Heart left ventricle (tissue), 16 donors: ENCODE results near the gene CEP70. TPM values are rescaled to one million over a fixed set of nuclear protein-coding genes. Genes with fewer than 3 reads are reported as not detected.

Experiments
- ATAC-seq, 4 donors: fragments of 200-7000 bp; cut with Tn5 transposase; one replicate each; pipeline ENCODE4 v1.9.1; 2020 to 2022; ENCODE audit warnings: moderate library complexity in 4 of 4, mild to moderate bottlenecking in 3 of 4, moderate number of reproducible peaks in 1 of 4
- DNase-seq, 5 donors: peaks; one replicate each; pipeline ENCODE4 v3.0.0-alpha.2; 2020
- H3K27ac ChIP-seq, 12 donors: fragments of 200-600 bp; sonication (generic) in 4 of 12; one replicate each; pipeline versions ENCODE4 v1.5.0 to v1.8.0; 2016 to 2022; ENCODE audit warnings: mild to moderate bottlenecking in 2 of 12
- H3K27me3 ChIP-seq, 9 donors: fragments of 200-600 bp; sonication (generic) in 2 of 9; one replicate each; pipeline versions ENCODE4 v1.5.1 to v1.8.0; 2016 to 2022; ENCODE audit warnings: mild to moderate bottlenecking in 3 of 9
- H3K36me3 ChIP-seq, 9 donors: fragments of 200-600 bp; sonication (generic) in 2 of 9; one replicate each; pipeline versions ENCODE4 v1.5.0 to v1.8.0; 2018 to 2022; ENCODE audit warnings: mild to moderate bottlenecking in 2 of 9
- H3K4me1 ChIP-seq, 12 donors: fragments of 200-600 bp; sonication (generic) in 4 of 12; one replicate each; pipeline versions ENCODE4 v1.5.0 to v1.8.0; 2016 to 2022; ENCODE audit warnings: mild to moderate bottlenecking in 3 of 12
- H3K4me3 ChIP-seq, 12 donors: fragments of 200-600 bp; sonication (generic) in 4 of 12; one replicate each; pipeline versions ENCODE4 v1.5.0 to v1.8.0; 2017 to 2022; ENCODE audit warnings: mild to moderate bottlenecking in 9 of 12, moderate library complexity in 4 of 12
- H3K9me3 ChIP-seq, 12 donors: fragments of 200-600 bp; sonication (generic) in 4 of 12; one replicate each; pipeline versions ENCODE4 v1.5.0 to v1.8.0; 2016 to 2022; ENCODE audit warnings: mild to moderate bottlenecking in 1 of 12
- CTCF ChIP-seq, 12 donors: fragments of 200-600 bp; sonication (generic) in 4 of 12; IDR thresholded peaks; one replicate each; pipeline versions ENCODE4 v1.5.0 to v1.8.0; 2018 to 2022; ENCODE audit warnings: antibody characterized with exemption in 12 of 12, mild to moderate bottlenecking in 5 of 12
- POLR2A ChIP-seq, 2 donors: fragments of 450-650 bp; IDR thresholded peaks; one replicate each; pipeline ENCODE4 v1.6.1; 2017; ENCODE audit warnings: antibody characterized with exemption in 2 of 2, mild to moderate bottlenecking in 2 of 2, moderate library complexity in 2 of 2
- whole genome bisulfite sequencing, 4 donors: extraction: QIAGEN DNeasy Blood & Tissue Kit in 2 of 4; methylation state at CpG; one replicate each; pipeline versions ENCODE4 v1.1.5 to v1.1.7; 2013 to 2018; 5-methylcytosine and 5-hydroxymethylcytosine counted together
- intact Hi-C, 10 donors: fragments of 100-400 bp; cut with DNase I; formaldehyde crosslinking; loops; one replicate each; pipeline versions ENCODE4 v1.11.1 to v1.14.2; 2022
- long read RNA-seq, 3 donors: library from polyadenylated mRNA; unstranded; transcript quantifications; one replicate each; pipeline ENCODE4 v2.0.0, GENCODE V29; 2020 to 2021
- polyA plus RNA-seq, 2 donors: library from polyadenylated mRNA; stranded (reverse); fragments of 200-250 nt; gene quantifications; one replicate each; pipeline ENCODE4 v1.2.3, GENCODE V29; 2013
- total RNA-seq, 9 donors: library from RNA; depleted of rRNA in 2 of 9; stranded (reverse); fragments of >200 nt in 2 of 9; fragmentation: NEBNext Ultra II Directional in 3 of 9; extraction: Animal tissue kit (Norgen Biotek cat#: 25700) in 3 of 9; gene quantifications; one replicate each; pipeline versions ENCODE4 v1.1.0 to v1.2.4, GENCODE V29; 2016 to 2023
- donor health status: ischemic (EF 13 %, LVEDD 7.1; RV severe dilation, severe dysfunction).
- donor health status: healthy with polysubstance abuse.
- donor health status: DM: no; HTN: yes; CAD: no.
- donor health status: DM: no; HTN: no; CAD: no.
- donor health status: ischemic (EF 25% LVEDD 6.9; RV normal size, moderate dysfunction).
- donor health status: ischemic (EF 25% LVEDD 5.7; RV mildly dilated, moderate dysfunction).
- donor health status: healthy.
- donor health status: DM: yes; HTN: yes; CAD: no.
- donor health status: ischemic (EF 35%, LVEDD 5.7; RV mildly dilated, moderate dysfunction).
- donor health status: nonischemic (EF 11% LVEDD 7.7; RV severe dilation, severe dysfunction).
- donor health status: DM: yes; HTN: yes; CAD: no.
- donor health status: PGD.
- donor health status: ischemic (EF 29% LVEDD 5.4; RV normal size, mild dysfunction).
- donor health status: nonischemic (EF 23%, LVEDD 6.1; RV moderate dilation, normal function).

CEP70 gene
- total RNA-seq (10 to 100 TPM; 10.1 to 29.8 (median 23.7) TPM), polyA plus RNA-seq (10 to 100 TPM; 11.0 to 16.0 TPM)
- long read RNA-seq, donor 1, transcript CEP70-211 (18 exons, 1,993 nt) = minor isoform, 5 of 36 reads
- long read RNA-seq, donor 1, transcript CEP70-201 (18 exons, 2,732 nt) = major isoform, 10 of 36 reads
- long read RNA-seq, donor 1, transcript CEP70-210 (16 exons, 2,037 nt) = minor isoform, 7 of 36 reads
- long read RNA-seq, donor 1, partial matches to known transcripts = 8 of 36 reads
- long read RNA-seq, donor 1, other reads (novel, unspliced or antisense) = 6 of 36 reads
- long read RNA-seq, donor 2, transcript CEP70-211 (18 exons, 1,993 nt) = minor isoform, 9 of 72 reads
- long read RNA-seq, donor 2, transcript CEP70-210 (16 exons, 2,037 nt) = major isoform, 14 of 72 reads
- long read RNA-seq, donor 2, transcript CEP70-201 (18 exons, 2,732 nt) = minor isoform, 11 of 72 reads
- long read RNA-seq, donor 2, partial matches to known transcripts = 20 of 72 reads
- long read RNA-seq, donor 2, other reads (novel, unspliced or antisense) = 15 of 72 reads
- long read RNA-seq, donor 3, transcript CEP70-201 (18 exons, 2,732 nt) = major isoform, 6 of 24 reads
- long read RNA-seq, donor 3, partial matches to known transcripts = 7 of 24 reads
- long read RNA-seq, donor 3, other reads (novel, unspliced or antisense) = 4 of 24 reads

GRCh38 chr3:138594150-138594934 lies at the start of gene CEP70:
Gene CEP70 (minus strand): TSS chr3:138594260. CDS start chr3:138572927, 21,333 bp downstream.
- peaks cover 0 to 20% (median 0%) of the 10 kb centered on the region in 9 donors for H3K36me3 ChIP-seq
- DNase-seq (peak; percentile 93 to 97 (median 95)), ATAC-seq (peak; percentile 98 to 99 (median 99))
- 0 to 1% (median 0%) methylated on average over 38 to 52 of the region's 52 CpGs for WGBS, 4 donors
- H3K4me3 ChIP-seq = peak within 1 kb of the TSS; percentile 36 to 87 (median 74)
- intact Hi-C loops = loop anchor here (1.0 to 10.0 kb wide), 16 partner anchors 14 to 760 kb away; partner anchors contain the start of genes FAIM (in 1 of the 10), MRAS (in 1 of the 10), NME9 (in 1 of the 10) and PIK3CB (in 1 of the 10)
- peak within 1 kb of the TSS; percentile 67 to 93 (median 86) for H3K27ac ChIP-seq
- no peaks in the 10 kb centered on the region for H3K9me3 ChIP-seq
- TF ChIP-seq POLR2A (IDR thresholded peaks at IDR 0.05) (peak; percentile 87 to 93), CTCF (IDR thresholded peaks at IDR 0.05) (peak; percentile 75 to 95 (median 88))
- peaks cover 0 to 17% (median 9%) of the 10 kb centered on the region in 12 donors for H3K4me1 ChIP-seq
- H3K27me3 ChIP-seq = no peaks in the 10 kb centered on the region

GRCh38 chr3:138642927-138643253 lies 48.8 kb upstream of the CEP70 start:
- peaks cover 0 to 91% (median 41%) of the 10 kb centered on the region in 12 donors for H3K9me3 ChIP-seq
- TF ChIP-seq POLR2A (IDR thresholded peaks at IDR 0.05) (no peak), CTCF (IDR thresholded peaks at IDR 0.05) (no peak)
- intact Hi-C loops = no loop called here
- H3K36me3 ChIP-seq = no peaks in the 10 kb centered on the region
- WGBS, 4 donors = 97 to 99% (median 98%) methylated on average over 1 of the region's 1 CpG
- H3K4me1 ChIP-seq = no peaks in the 10 kb centered on the region
- no peak for DNase-seq
- H3K27me3 ChIP-seq = no peaks in the 10 kb centered on the region
- H3K4me3 ChIP-seq = no peak overlapping the region
- no peak for ATAC-seq
- H3K27ac ChIP-seq = no peak overlapping the region

- Histone ChIP-seq H3K27ac (no peak overlapping the region), H3K9me3 (peaks cover 0 to 88% (median 40%) of the 10 kb centered on the region in 12 donors), H3K4me3 (no peak overlapping the region), H3K4me1 (no peaks in the 10 kb centered on the region), H3K27me3 (no peaks in the 10 kb centered on the region), H3K36me3 (no peaks in the 10 kb centered on the region)
- DNase-seq (no peak), ATAC-seq (no peak)
- intact Hi-C loops = no loop called here
- TF ChIP-seq POLR2A (IDR thresholded peaks at IDR 0.05) = no peak
- TF ChIP-seq CTCF (IDR thresholded peaks at IDR 0.05) = no peak
- WGBS, 4 donors = 81 to 89% (median 85%) methylated on average over 4 of the region's 4 CpGs
Measured at GRCh38 chr3:138642226-138642926, 48.3 kb upstream of the CEP70 start.
